Stimulated activated naive B cell treated with anti-CD40 and anti-IgM and Interleukin-4, amounts not matched to agents 10 μg/mL and 1 μg/mL and 100 μg/mL, for 72 hours (primary cell): ENCODE measurements around the gene ZNF507.

ENCODE experiments used
- ATAC-seq, 2 donors: fragments of 150-1000 bp; cut with Tn5 transposase; replicated peaks; 2 replicates each; pipeline ENCODE4 v1.10.0; 2021; ENCODE audit warnings: moderate library complexity in 1 of 2
- DNase-seq: peaks from one replicate; pipeline ENCODE4 v3.0.0; 2021
- H3K27ac Mint-ChIP-seq: one replicate; pipeline ENCODE4 v1.8.0; 2022; ENCODE audit warnings: mild to moderate bottlenecking, mixed read lengths
- H3K27me3 Mint-ChIP-seq, 2 donors: one replicate each; pipeline ENCODE4 v1.8.0; 2022; ENCODE audit warnings: mixed read lengths in 2 of 2
- H3K36me3 Mint-ChIP-seq, 2 donors: one replicate each; pipeline ENCODE4 v1.8.0; 2022; ENCODE audit warnings: mixed read lengths in 2 of 2, mild to moderate bottlenecking in 1 of 2
- H3K4me1 Mint-ChIP-seq, 2 donors: one replicate each; pipeline ENCODE4 v1.8.0; 2022; ENCODE audit warnings: mixed read lengths in 2 of 2, mild to moderate bottlenecking in 1 of 2
- H3K4me3 Mint-ChIP-seq, 2 donors: one replicate each; pipeline ENCODE4 v1.8.0; 2022; ENCODE audit warnings: mild to moderate bottlenecking in 2 of 2, mixed read lengths in 2 of 2, moderate library complexity in 1 of 2
- H3K9me3 Mint-ChIP-seq, 2 donors: one replicate each; pipeline ENCODE4 v1.8.0; 2022; ENCODE audit warnings: mixed read lengths in 2 of 2, mild to moderate bottlenecking in 1 of 2

ZNF507 gene

GRCh38 chr19:32349724-32350470 lies 4.5 kb downstream of the ZNF507 start:
- H3K36me3 Mint-ChIP-seq, result peaks cover 48 to 55% of the 10 kb centered on the region in 2 donors
- ATAC-seq (no peak), DNase-seq (no peak)
- peak overlapping the region; percentile 51 for H3K27ac Mint-ChIP-seq
- H3K4me1 Mint-ChIP-seq, result peaks cover 28 to 56% of the 10 kb centered on the region in 2 donors
- H3K9me3 Mint-ChIP-seq, result peaks cover 0 to 3% of the 10 kb centered on the region in 2 donors
- H3K4me3 Mint-ChIP-seq, result peak overlapping the region; percentile 39 to 57
- no peaks in the 10 kb centered on the region for H3K27me3 Mint-ChIP-seq

GRCh38 chr19:32350471-32350865 lies 5.1 kb downstream of the ZNF507 start:
- H3K4me1 Mint-ChIP-seq, result peaks cover 29 to 62% of the 10 kb centered on the region in 2 donors
- peaks cover 0 to 3% of the 10 kb centered on the region in 2 donors for H3K9me3 Mint-ChIP-seq
- H3K4me3 Mint-ChIP-seq, result peak overlapping the region; percentile 39 to 57
- ATAC-seq (no peak), DNase-seq (no peak)
- peaks cover 54 to 60% of the 10 kb centered on the region in 2 donors for H3K36me3 Mint-ChIP-seq
- H3K27ac Mint-ChIP-seq, result peak overlapping the region; percentile 51
- H3K27me3 Mint-ChIP-seq, result no peaks in the 10 kb centered on the region

GRCh38 chr19:32350987-32351348 lies 5.6 kb downstream of the ZNF507 start:
- DNase-seq (no peak), ATAC-seq (no peak)
- Mint-ChIP-seq H3K4me1 (peaks cover 33 to 67% of the 10 kb centered on the region in 2 donors), H3K9me3 (peaks cover 0 to 3% of the 10 kb centered on the region in 2 donors), H3K27ac (peak overlapping the region; percentile 72), H3K36me3 (peaks cover 59 to 65% of the 10 kb centered on the region in 2 donors), H3K27me3 (no peaks in the 10 kb centered on the region), H3K4me3 (peak overlapping the region; percentile 46 to 54)

GRCh38 chr19:32352241-32352630 lies 6.8 kb downstream of the ZNF507 start:
- no peak overlapping the region for H3K27ac Mint-ChIP-seq
- peaks cover 0 to 3% of the 10 kb centered on the region in 2 donors for H3K9me3 Mint-ChIP-seq
- peaks cover 36 to 73% of the 10 kb centered on the region in 2 donors for H3K4me1 Mint-ChIP-seq
- no peaks in the 10 kb centered on the region for H3K27me3 Mint-ChIP-seq
- H3K36me3 Mint-ChIP-seq, result peaks cover 67 to 74% of the 10 kb centered on the region in 2 donors
- no peak for DNase-seq
- H3K4me3 Mint-ChIP-seq, result no peak overlapping the region
- peak in 1 of 2 donors; percentile 44 for ATAC-seq

GRCh38 chr19:32354345-32354744 lies 8.9 kb downstream of the ZNF507 start:
- Mint-ChIP-seq H3K27ac (no peak overlapping the region), H3K4me3 (no peak overlapping the region), H3K9me3 (peaks cover 0 to 3% of the 10 kb centered on the region in 2 donors), H3K4me1 (peaks cover 32 to 65% of the 10 kb centered on the region in 2 donors), H3K27me3 (no peaks in the 10 kb centered on the region), H3K36me3 (peaks cover 64 to 65% of the 10 kb centered on the region in 2 donors)
- DNase-seq (no peak), ATAC-seq (no peak)

- DNase-seq, result no peak
- Mint-ChIP-seq H3K27ac (no peak overlapping the region), H3K27me3 (no peaks in the 10 kb centered on the region), H3K4me3 (no peak overlapping the region), H3K9me3 (peaks cover 0 to 3% of the 10 kb centered on the region in 2 donors), H3K36me3 (peaks cover 56 to 59% of the 10 kb centered on the region in 2 donors), H3K4me1 (peaks cover 29 to 55% of the 10 kb centered on the region in 2 donors)
- no peak for ATAC-seq
Measured at GRCh38 chr19:32355309-32355708, 9.9 kb downstream of the ZNF507 start.

DNA sequence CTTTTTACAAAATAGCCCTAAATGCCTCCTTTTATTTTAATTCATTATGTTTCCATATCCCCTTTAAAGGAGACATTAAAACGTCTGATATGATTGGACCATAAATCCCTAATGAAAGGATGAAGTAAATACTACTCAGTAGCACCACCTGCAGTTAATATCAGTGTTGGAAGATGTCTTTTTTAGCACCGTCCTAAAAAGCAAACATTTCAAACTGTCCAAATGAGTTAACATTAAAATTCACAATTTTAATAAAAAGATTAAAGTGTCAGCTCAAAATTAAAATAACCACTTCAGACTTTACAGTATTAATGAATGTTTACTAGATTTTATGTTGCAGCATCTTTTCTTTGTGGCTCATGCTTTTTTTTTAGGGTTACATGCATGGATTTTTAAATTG lies 12.3 kb downstream of the ZNF507 start:
- Mint-ChIP-seq H3K9me3 (no peaks in the 10 kb centered on the region), H3K27me3 (no peaks in the 10 kb centered on the region), H3K4me3 (no peak overlapping the region), H3K36me3 (peaks cover 55 to 58% of the 10 kb centered on the region in 2 donors), H3K4me1 (peaks cover 15 to 36% of the 10 kb centered on the region in 2 donors), H3K27ac (no peak overlapping the region)
- ATAC-seq, result no peak
- DNase-seq, result no peak

DNA sequence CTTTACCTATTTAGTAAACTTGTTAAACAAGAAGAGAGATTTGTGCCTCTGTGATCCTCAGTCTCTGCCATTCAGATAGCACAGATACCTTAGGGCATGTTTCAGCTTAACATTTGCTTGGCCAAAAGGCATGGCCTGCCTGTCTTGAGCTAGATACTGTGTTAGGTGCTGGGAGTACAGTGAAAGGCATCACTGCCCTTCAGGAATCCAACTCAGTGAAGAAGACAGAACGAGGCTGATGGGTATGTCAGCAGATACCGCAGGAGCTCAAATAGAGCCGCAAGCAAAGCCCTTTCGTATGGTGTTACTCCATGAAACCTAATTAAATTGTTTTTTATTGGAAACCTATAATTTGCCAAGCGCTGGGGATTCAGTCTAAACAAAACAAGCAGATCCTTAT lies 12.9 kb downstream of the ZNF507 start:
- H3K36me3 Mint-ChIP-seq, result peaks cover 49 to 58% of the 10 kb centered on the region in 2 donors

GRCh38 chr19:32359581-32359980 lies 14.2 kb downstream of the ZNF507 start:
- DNase-seq (no peak), ATAC-seq (no peak)
- Mint-ChIP-seq H3K27ac (no peak overlapping the region), H3K4me3 (no peak overlapping the region), H3K27me3 (no peaks in the 10 kb centered on the region), H3K36me3 (peaks cover 39 to 56% of the 10 kb centered on the region in 2 donors), H3K9me3 (no peaks in the 10 kb centered on the region), H3K4me1 (peaks cover 13 to 27% of the 10 kb centered on the region in 2 donors)

More for the DNA sequence above, 12.9 kb downstream of the ZNF507 start:
- no peak for ATAC-seq
- Mint-ChIP-seq H3K9me3 (no peaks in the 10 kb centered on the region), H3K27me3 (no peaks in the 10 kb centered on the region), H3K27ac (no peak overlapping the region), H3K4me1 (peaks cover 15 to 34% of the 10 kb centered on the region in 2 donors), H3K4me3 (no peak overlapping the region)
- no peak for DNase-seq

DNA sequence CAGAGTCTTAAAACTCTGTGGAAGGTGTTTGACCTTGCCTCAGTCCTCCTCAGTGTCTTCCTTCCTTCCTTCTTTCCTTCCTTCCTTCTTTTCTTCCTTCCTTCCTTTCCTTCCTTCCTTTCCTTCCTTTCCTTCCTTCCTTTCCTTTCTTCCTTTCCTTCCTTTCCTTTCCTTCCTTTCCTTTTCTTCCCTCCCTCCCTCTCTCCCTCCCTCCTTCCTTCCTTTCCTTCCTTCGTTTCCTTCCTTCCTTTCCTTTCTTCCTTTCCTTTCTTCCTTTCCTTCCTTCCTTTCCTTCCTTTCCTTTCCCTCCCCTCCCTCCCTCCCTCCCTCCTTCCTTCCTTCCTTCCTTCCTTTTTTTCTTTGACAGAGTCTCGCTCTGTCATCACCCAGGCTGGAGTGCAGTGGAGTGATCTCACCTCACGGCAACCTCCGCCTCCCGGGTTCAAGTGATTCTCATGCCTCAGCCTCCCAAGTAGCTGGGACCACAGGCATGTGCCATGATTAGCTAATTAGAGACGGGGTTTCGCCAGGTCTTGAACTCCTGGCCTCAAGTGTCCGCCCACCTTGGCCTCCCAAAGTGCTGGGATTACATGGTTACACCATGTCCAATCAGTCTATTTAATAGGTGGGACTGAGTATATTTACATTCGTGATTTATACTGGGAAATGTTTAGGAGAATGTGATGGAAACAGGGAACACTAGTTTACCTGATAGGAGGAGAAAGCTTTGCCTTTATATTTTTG lies 16.3 kb downstream of the ZNF507 start:
- ATAC-seq (no peak), DNase-seq (no peak)
- peaks cover 11 to 14% of the 10 kb centered on the region in 2 donors for H3K4me1 Mint-ChIP-seq
- H3K27me3 Mint-ChIP-seq, result no peaks in the 10 kb centered on the region
- no peak overlapping the region for H3K4me3 Mint-ChIP-seq
- H3K27ac Mint-ChIP-seq, result no peak overlapping the region
- no peaks in the 10 kb centered on the region for H3K9me3 Mint-ChIP-seq
- peaks cover 38 to 60% of the 10 kb centered on the region in 2 donors for H3K36me3 Mint-ChIP-seq

GRCh38 chr19:32362318-32362691 lies 16.9 kb downstream of the ZNF507 start:
- H3K4me3 Mint-ChIP-seq, result no peak overlapping the region
- ATAC-seq (no peak), DNase-seq (no peak)
- no peaks in the 10 kb centered on the region for H3K9me3 Mint-ChIP-seq
- H3K36me3 Mint-ChIP-seq, result peaks cover 37 to 60% of the 10 kb centered on the region in 2 donors
- H3K27me3 Mint-ChIP-seq, result no peaks in the 10 kb centered on the region
- no peak overlapping the region for H3K27ac Mint-ChIP-seq
- peaks cover 13 to 20% of the 10 kb centered on the region in 2 donors for H3K4me1 Mint-ChIP-seq

DNA sequence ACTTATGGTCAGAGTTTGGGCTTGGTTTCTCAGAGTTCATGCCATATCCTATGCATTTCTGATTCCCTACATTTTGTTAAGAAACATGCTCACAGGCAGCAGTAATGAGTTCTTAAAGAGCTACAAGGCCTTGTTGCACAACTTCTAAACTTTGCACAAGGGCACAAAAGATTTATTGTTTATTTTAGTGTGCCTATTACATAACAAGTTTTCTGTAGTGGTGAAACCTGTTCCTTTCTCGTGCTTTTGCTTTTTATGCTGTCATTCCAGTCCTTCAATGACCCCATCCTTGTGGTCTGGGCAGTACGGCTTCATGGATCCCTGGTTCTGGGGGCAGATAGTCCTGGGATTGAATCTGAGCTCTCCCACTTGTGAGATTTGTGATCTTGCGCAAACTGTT lies 17.8 kb downstream of the ZNF507 start:
- Mint-ChIP-seq H3K27me3 (no peaks in the 10 kb centered on the region), H3K27ac (no peak overlapping the region), H3K36me3 (peaks cover 41 to 66% of the 10 kb centered on the region in 2 donors), H3K4me1 (peaks cover 17 to 26% of the 10 kb centered on the region in 2 donors), H3K4me3 (no peak overlapping the region), H3K9me3 (no peaks in the 10 kb centered on the region)
- DNase-seq, result no peak
- ATAC-seq, result no peak

DNA sequence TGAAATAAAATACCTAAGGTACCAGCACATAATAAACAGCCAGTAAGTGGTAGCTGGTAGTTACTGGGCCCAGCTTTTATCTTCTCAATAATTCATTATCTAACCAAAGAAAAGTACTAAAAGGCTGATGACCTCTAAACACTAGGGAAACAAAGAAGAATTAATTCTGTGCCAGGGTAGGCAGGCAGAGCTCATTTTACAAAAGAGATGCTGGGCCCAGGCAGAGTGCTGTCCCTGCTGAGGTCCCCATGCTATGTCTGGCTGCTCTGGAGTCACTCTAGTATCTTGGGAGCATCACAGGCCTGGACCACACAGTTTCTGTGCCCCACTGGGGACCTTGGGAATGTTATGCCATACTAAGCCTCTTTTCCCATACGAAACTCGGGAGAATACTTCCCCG lies 18.2 kb downstream of the ZNF507 start:
- no peak for DNase-seq
- H3K27me3 Mint-ChIP-seq, result no peaks in the 10 kb centered on the region
- H3K4me1 Mint-ChIP-seq, result peaks cover 17 to 29% of the 10 kb centered on the region in 2 donors
- no peaks in the 10 kb centered on the region for H3K9me3 Mint-ChIP-seq
- ATAC-seq, result no peak
- no peak overlapping the region for H3K4me3 Mint-ChIP-seq
- peaks cover 42 to 69% of the 10 kb centered on the region in 2 donors for H3K36me3 Mint-ChIP-seq
- H3K27ac Mint-ChIP-seq, result no peak overlapping the region

DNA sequence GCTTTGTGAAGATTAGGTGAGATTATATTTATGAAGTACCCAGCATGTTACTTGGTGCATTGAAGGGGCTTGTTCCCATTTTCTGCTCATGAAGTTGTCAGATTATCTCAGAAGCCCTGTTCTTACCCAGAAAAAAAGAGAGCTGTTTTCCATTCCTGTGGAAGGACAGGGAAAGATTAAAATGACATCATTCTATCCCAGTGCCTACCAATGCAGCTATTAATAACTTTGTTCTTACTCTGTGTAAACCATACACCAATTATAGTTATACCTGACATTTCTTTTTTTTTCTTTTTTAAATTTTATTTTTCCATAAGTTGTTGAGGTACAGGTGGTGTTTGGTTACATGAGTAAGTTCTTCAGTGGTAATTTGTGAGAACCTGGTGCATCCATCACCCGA lies 18.6 kb downstream of the ZNF507 start:
- Mint-ChIP-seq H3K9me3 (no peaks in the 10 kb centered on the region), H3K27me3 (no peaks in the 10 kb centered on the region), H3K4me3 (no peak overlapping the region), H3K27ac (no peak overlapping the region), H3K4me1 (peaks cover 17 to 29% of the 10 kb centered on the region in 2 donors), H3K36me3 (peaks cover 42 to 69% of the 10 kb centered on the region in 2 donors)
- ATAC-seq (no peak), DNase-seq (no peak)

- H3K9me3 Mint-ChIP-seq, result no peaks in the 10 kb centered on the region
- H3K27ac Mint-ChIP-seq, result no peak overlapping the region
- ATAC-seq, result no peak
Measured at GRCh38 chr19:32367063-32367462, 21.7 kb downstream of the ZNF507 start.

More at GRCh38 chr19:32367063-32367462, 21.7 kb downstream of the ZNF507 start:
- peaks cover 17 to 25% of the 10 kb centered on the region in 2 donors for H3K4me1 Mint-ChIP-seq
- peaks cover 50 to 81% of the 10 kb centered on the region in 2 donors for H3K36me3 Mint-ChIP-seq
- H3K4me3 Mint-ChIP-seq, result no peak overlapping the region
- no peak for DNase-seq
- no peaks in the 10 kb centered on the region for H3K27me3 Mint-ChIP-seq
